Large intestine (tissue), 3 donors: Measurements from ENCODE around the gene FITM1. TPM values are rescaled to one million over a fixed set of nuclear protein-coding genes. Genes with fewer than 3 reads are reported as not detected.

Experiments used
- DNase-seq, 2 donors: peaks; one replicate each; pipeline versions ENCODE4 v3.0.0 to v3.0.0-alpha.2; 2013
- H3K27ac ChIP-seq: one replicate; pipeline ENCODE4 v1.5.1; 2013; ENCODE audit warnings: low read length
- H3K27me3 ChIP-seq: 2 replicates; pipeline ENCODE4 v1.6.1; 2013; ENCODE audit warnings: low read length; ENCODE audit not compliant: control insufficient read depth, insufficient read depth
- H3K36me3 ChIP-seq: 2 replicates; pipeline ENCODE4 v1.6.1; 2013; ENCODE audit warnings: low read length; ENCODE audit not compliant: control insufficient read depth, insufficient read depth
- H3K4me1 ChIP-seq: one replicate; pipeline ENCODE4 v1.6.1; 2013; ENCODE audit warnings: low read length; ENCODE audit not compliant: control insufficient read depth, insufficient read depth
- H3K4me3 ChIP-seq: one replicate; pipeline ENCODE4 v1.5.1; 2013; ENCODE audit warnings: low read length
- H3K9me3 ChIP-seq: one replicate; pipeline ENCODE4 v1.6.1; 2013; ENCODE audit warnings: mild to moderate bottlenecking, low read depth, low read length, moderate library complexity; ENCODE audit not compliant: control insufficient read depth
- WGBS: methylation state at CpG from one replicate; pipeline ENCODE4 v1.1.5; 2013; ENCODE audit warnings: low lambda C conversion rate; ENCODE audit not compliant: insufficient coverage; 5-methylcytosine and 5-hydroxymethylcytosine counted together
- polyA plus RNA-seq: library from polyadenylated mRNA; unstranded; fragments of 120-200 nt; gene quantifications from one replicate; pipeline ENCODE4 v1.2.1, GENCODE V29; 2013

Gene FITM1
- polyA plus RNA-seq, 1 donor = 2.8 TPM

DNA sequence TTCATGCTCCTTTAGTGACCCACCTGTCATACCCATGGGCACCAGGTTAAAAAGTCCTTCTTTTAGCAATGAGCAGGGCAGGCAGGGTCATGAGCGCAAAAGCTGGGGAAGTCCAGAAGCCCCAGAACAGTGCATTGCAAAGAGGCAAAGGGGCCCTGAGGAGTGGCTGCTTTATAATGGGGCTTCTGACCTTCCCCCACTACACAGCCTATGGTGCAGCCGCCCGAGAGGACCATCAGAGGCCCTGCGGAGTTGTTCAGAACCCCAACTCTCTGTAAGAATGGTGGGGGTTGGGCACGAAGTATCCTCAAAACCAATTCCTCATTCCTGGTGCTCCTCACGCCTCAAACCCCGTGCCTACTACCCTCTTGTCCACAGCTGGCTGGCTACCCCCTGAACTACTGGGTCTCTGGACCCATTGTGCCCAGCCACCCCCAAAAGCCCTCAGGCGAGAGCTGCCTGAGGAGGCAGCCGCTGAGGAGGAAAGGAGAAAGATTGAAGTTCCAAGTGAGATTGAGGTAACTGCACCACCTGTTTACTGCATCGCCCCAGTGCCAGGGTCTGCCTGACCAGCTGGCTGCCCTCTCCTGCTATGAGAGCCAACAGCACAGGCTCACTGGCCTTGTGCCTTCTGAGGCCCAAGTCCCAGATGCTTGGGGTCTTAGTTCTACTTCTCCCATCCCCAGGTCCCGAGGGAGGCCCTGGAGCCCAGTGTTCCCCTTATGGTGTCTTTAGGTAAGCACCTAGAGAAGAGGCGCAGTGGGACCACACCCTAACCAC, 48.1 kb downstream of the FITM1 start:
- no CpG with 5 or more reads among the region's 12 CpGs for WGBS
- Histone ChIP-seq H3K27me3 (no peaks in the 10 kb centered on the region), H3K36me3 (peaks cover 85% of the 10 kb centered on the region), H3K4me3 (no peak overlapping the region), H3K4me1 (peaks cover 56% of the 10 kb centered on the region), H3K27ac (peak overlapping the region; percentile 91), H3K9me3 (no peaks in the 10 kb centered on the region)
- no peak for DNase-seq

DNA sequence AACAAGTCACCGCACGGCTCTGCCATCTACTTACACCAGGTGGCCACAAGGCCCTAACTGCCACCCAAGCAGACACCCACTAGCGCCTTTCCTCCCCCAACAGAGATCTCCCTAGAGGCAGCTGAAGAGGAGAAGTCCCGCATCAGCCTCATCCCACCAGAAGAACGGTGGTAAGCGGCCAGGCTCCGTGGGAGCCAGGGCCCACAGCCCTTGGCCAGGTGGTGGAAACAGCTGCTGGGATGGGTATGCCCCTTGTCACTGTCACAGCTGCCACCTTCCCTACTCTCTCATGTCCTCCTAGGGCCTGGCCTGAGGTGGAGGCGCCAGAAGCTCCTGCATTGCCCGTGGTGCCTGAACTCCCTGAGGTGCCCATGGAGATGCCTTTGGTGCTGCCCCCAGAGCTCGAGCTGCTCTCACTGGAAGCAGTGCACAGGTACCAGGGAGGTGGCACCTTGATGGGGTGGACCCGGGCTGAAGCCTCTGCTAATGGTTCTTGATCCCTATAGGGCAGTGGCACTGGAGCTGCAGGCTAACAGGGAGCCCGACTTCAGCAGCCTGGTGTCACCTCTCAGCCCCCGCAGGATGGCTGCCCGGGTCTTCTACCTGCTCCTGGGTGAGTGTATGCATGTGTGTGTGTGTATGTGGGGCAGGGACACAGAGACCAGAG, 49.0 kb downstream of the FITM1 start:
- H3K36me3 ChIP-seq = peaks cover 93% of the 10 kb centered on the region
- no peak overlapping the region for H3K4me3 ChIP-seq
- no CpG with 5 or more reads among the region's 14 CpGs for WGBS
- H3K27me3 ChIP-seq = no peaks in the 10 kb centered on the region
- peak in 1 of 2 donors; percentile 12 for DNase-seq
- peak overlapping the region; percentile 91 for H3K27ac ChIP-seq
- peaks cover 56% of the 10 kb centered on the region for H3K4me1 ChIP-seq
- H3K9me3 ChIP-seq = no peaks in the 10 kb centered on the region

DNA sequence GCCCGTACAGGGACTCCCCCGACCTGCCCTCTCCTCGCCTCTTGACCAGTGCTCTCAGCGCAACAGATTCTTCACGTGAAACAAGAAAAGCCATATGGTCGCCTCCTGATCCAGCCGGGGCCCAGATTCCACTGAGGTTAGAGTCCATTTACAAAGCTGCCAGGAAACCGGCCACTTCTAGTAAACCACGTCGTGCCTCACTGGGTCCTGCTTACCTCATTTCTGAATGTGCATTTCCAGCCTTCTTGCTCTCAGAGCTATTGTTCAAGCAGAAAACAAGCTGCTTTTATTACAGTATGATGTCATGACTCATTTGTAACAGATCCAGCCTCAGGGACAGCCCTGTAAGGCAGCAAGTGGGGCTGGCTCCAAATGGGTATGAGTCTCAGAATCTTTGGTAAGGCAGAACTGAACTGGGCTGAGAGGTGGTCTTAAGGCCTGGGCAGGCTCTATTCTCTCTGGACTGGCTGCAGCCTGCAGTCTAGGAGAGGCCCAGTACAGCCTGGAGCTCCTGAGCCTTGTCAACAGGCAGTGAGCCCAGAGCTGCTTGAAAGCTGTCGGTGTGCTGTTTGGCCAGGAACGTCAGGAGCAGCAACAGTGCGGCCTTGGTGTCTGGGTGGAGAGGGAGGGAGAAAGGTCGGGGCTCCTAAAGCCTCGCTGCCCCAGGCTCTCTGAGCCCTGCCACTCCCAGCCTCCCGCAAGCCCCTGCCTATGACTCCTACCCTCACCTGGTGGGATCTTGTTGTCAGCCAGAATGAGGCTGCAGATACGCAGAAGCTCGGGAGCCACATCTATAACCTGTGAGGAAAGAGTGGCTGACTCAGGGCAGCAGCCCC, 49.7 kb downstream of the FITM1 start:
- Histone ChIP-seq H3K27ac (peak overlapping the region; percentile 91), H3K27me3 (no peaks in the 10 kb centered on the region), H3K4me1 (peaks cover 56% of the 10 kb centered on the region), H3K36me3 (peaks cover 94% of the 10 kb centered on the region), H3K9me3 (no peaks in the 10 kb centered on the region), H3K4me3 (no peak overlapping the region)
- WGBS = no CpG with 5 or more reads among the region's 18 CpGs
- peak; percentile 81 to 91 for DNase-seq

DNA sequence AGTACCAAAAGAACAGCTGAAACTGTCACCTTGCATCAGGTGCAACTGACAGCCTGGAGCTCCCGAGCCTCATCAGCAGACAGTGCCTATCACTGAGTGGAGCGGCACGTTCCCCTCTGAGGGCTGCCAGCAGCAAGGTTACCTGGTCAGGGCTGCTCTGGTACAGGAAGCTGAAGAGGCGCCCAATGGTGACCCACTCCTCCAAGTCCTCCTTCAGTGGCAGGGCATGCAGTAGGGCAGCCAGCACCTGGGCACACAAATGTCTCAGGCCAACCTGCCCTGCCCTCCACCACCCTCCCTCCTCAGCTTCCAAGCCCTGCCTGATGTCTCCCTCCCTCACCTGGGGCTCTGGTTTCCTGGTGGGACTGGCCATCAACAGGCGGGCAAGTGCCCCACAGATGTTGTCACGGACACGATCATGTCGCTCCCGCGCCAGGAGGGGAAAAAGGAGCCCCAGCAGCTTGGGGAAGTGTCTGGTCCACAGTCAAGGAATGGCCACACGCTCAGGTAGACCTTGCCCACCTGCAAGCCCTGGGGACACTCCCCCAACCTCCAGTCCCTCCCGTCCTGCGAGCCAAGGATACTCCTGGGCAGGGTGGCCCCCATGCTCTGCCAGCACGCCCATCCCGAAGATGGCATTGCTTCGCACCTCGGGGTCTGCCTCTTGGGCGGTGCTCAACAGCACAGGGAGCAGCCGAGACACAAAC, 51.1 kb downstream of the FITM1 start:
- Histone ChIP-seq H3K4me3 (no peak overlapping the region), H3K4me1 (peaks cover 52% of the 10 kb centered on the region), H3K36me3 (peaks cover 100% of the 10 kb centered on the region), H3K27ac (peak overlapping the region; percentile 91), H3K9me3 (no peaks in the 10 kb centered on the region), H3K27me3 (no peaks in the 10 kb centered on the region)
- no CpG with 5 or more reads among the region's 19 CpGs for WGBS
- DNase-seq = no peak

Other genes with a start within 250 kb of the FITM1 start
- 48.7 TPM for gene DHRS4, start 176.9 kb upstream of the FITM1 start, polyA plus RNA-seq
- gene DHRS4L2, start 141.7 kb upstream of the FITM1 start, polyA plus RNA-seq = 29.1 TPM
- gene CARMIL3, start 78.7 kb upstream of the FITM1 start, polyA plus RNA-seq = 2.4 TPM
- 0.31 TPM for gene CPNE6, start 59.1 kb upstream of the FITM1 start, polyA plus RNA-seq
- gene PCK2, start 36.3 kb upstream of the FITM1 start, polyA plus RNA-seq = 177 TPM
- gene DCAF11, start 15.9 kb upstream of the FITM1 start, polyA plus RNA-seq = 98.9 TPM
- 1.6 TPM for gene NRL, start 15.7 kb upstream of the FITM1 start, polyA plus RNA-seq
- gene PSME1, start 5.5 kb downstream of the FITM1 start, polyA plus RNA-seq = 324 TPM
- gene EMC9, start 10.9 kb downstream of the FITM1 start, polyA plus RNA-seq = 33.9 TPM
- 243 TPM for gene PSME2, start 16.0 kb downstream of the FITM1 start, polyA plus RNA-seq
- 39.1 TPM for gene RNF31, start 16.8 kb downstream of the FITM1 start, polyA plus RNA-seq
- 104 TPM for gene IRF9, start 30.6 kb downstream of the FITM1 start, polyA plus RNA-seq
- gene REC8, start 41.4 kb downstream of the FITM1 start, polyA plus RNA-seq = 201 TPM
- gene IPO4, start 58.2 kb downstream of the FITM1 start, polyA plus RNA-seq = 22.5 TPM
- gene TM9SF1, start 64.8 kb downstream of the FITM1 start, polyA plus RNA-seq = 50.9 TPM
- gene TSSK4, start 75.0 kb downstream of the FITM1 start, polyA plus RNA-seq = 8.1 TPM
- gene CHMP4A, start 82.8 kb downstream of the FITM1 start, polyA plus RNA-seq = 92.5 TPM
- gene MDP1, start 85.4 kb downstream of the FITM1 start, polyA plus RNA-seq = 21.8 TPM
- 194 TPM for gene NEDD8, start 101.7 kb downstream of the FITM1 start, polyA plus RNA-seq
- 85.9 TPM for gene GMPR2, start 102.3 kb downstream of the FITM1 start, polyA plus RNA-seq
- gene TINF2, start 112.0 kb downstream of the FITM1 start, polyA plus RNA-seq = 35.4 TPM
- 8.6 TPM for gene TGM1, start 132.5 kb downstream of the FITM1 start, polyA plus RNA-seq
- 29.0 TPM for gene RABGGTA, start 140.9 kb downstream of the FITM1 start, polyA plus RNA-seq
- 81.3 TPM for gene DHRS1, start 169.1 kb downstream of the FITM1 start, polyA plus RNA-seq
- 20.9 TPM for gene NOP9, start 169.2 kb downstream of the FITM1 start, polyA plus RNA-seq
- 105 TPM for gene CIDEB, start 177.3 kb downstream of the FITM1 start, polyA plus RNA-seq
- gene LTB4R2, start 179.5 kb downstream of the FITM1 start, polyA plus RNA-seq = 6.0 TPM
- 7.2 TPM for gene LTB4R, start 180.8 kb downstream of the FITM1 start, polyA plus RNA-seq
- 10.5 TPM for gene ADCY4, start 204.4 kb downstream of the FITM1 start, polyA plus RNA-seq
- 14.8 TPM for gene RIPK3, start 209.3 kb downstream of the FITM1 start, polyA plus RNA-seq
- gene NFATC4, start 237.5 kb downstream of the FITM1 start, polyA plus RNA-seq = 40.9 TPM